Measurements from ENCODE around the gene SLC38A8.

GRCh38 chr16:84069540-84069939 lies 26.9 kb upstream of the SLC38A8 start:
- TF ChIP-seq ZBTB33 (IDR thresholded peaks at IDR 0.05), result no peak
- TF ChIP-seq RAD21 (IDR thresholded peaks at IDR 0.05), result no peak

Data from liver (tissue), 2 donors.